Subcutaneous adipose tissue (tissue), 4 donors: Measurements from ENCODE around the gene MPZL3. TPM values are rescaled to one million over a fixed set of nuclear protein-coding genes. Genes with fewer than 3 reads are reported as not detected.

Source experiments
- total RNA-seq, 4 donors: library from RNA; depleted of rRNA; stranded (reverse); fragments of >200 nt; gene quantifications; one replicate each; pipeline ENCODE4 v1.1.0, GENCODE V29; 2016
- TF ChIP-seq, protein P1 (sequence below): fragments of 450-650 bp; IDR thresholded peaks from one replicate; pipeline ENCODE4 v1.5.1; 2016; ENCODE audit warnings: low read depth, mild to moderate bottlenecking, control low read depth, antibody characterized with exemption, moderate library complexity

The MPZL3 gene
- total RNA-seq, 4 donors from 2014 or later = 1.1 to 3.7 (median 2.0) TPM

DNA sequence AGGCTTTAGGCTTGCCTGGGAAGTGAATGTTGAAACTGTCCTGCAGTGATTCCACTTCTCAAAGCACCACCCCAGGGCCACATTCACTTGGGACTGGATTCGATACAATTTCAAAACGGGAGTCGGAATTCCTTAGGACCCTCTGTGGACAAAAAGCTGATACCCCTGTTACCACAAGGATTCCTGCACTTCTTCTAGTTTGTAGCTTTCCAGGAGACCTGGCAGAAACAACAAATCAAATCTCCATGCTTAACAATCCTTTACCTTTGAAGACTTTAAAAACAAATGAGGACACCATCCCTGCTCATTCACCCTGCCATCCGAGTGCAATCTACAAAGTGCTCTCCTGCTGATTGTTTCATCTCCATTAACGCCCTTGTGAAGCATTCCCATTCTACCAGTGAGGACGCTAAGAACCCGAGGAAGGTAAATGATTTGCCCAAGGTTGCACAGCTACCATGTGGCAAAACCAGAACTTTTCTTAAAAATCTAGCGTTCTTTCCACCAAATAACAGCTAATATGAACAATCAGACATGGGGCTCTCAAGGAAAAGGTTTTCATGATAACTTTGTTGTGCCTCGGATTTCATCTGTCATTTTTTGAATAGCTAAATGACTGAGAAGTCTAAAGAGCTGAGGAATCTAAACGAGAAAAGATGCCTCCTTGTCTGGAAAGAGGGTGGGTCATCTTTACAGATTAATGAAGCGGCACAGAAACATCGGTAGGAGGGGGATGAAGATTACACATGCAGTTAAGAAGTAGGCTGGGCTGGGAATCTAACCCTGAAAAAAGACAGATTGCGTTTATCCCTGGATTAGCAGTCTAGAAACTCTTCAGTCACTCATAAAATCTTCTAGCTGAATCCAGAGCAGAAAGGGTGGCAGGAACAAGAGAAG, 12.7 kb upstream of the MPZL3 start:
- TF ChIP-seq, protein P1, sequence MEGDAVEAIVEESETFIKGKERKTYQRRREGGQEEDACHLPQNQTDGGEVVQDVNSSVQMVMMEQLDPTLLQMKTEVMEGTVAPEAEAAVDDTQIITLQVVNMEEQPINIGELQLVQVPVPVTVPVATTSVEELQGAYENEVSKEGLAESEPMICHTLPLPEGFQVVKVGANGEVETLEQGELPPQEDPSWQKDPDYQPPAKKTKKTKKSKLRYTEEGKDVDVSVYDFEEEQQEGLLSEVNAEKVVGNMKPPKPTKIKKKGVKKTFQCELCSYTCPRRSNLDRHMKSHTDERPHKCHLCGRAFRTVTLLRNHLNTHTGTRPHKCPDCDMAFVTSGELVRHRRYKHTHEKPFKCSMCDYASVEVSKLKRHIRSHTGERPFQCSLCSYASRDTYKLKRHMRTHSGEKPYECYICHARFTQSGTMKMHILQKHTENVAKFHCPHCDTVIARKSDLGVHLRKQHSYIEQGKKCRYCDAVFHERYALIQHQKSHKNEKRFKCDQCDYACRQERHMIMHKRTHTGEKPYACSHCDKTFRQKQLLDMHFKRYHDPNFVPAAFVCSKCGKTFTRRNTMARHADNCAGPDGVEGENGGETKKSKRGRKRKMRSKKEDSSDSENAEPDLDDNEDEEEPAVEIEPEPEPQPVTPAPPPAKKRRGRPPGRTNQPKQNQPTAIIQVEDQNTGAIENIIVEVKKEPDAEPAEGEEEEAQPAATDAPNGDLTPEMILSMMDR = no peak

DNA sequence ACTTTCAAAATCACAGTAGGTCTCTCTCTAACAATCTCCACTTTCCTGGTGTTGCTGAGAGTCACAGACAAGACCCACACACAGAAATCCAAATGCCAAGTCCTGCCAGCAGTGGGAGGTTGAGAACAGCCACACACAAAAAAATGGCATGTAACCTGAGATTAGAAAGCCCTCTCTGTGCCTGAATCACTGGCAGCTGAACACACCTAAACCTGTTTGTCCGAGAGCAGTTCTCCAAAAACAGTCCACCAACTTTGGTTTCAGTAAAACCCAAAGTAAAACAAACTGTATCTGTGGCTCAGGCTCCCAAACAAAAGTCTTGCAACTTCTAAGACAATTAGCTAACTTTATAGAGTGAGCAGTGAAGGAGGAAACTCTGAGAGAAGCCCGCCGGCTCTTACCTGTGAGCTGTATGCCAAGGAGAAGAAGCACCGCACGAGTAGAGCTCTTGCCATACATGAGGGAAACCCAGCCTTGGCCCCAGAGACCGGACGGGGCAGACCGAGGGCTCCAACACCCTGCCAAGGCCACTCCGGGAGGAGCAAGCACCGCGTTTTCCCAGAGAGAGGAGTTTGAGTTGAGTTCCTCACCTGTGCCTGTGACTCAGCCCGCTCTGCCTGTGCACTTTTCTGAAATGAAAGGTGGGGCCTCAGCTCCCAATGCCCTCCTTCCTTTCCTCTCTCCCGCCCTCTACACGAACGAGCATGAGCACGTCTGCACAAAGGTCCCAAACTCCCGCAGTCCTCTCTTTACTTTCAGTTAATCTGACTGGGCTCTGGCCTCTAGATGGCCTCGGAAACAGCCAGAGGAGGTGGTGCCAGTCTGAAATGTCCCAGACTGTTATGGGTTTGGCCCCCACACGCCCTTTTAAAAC, 11.8 kb upstream of the MPZL3 start, which contains the start of gene MPZL2:
Gene MPZL2 (minus strand): TSS at position 603 of the 874 bp plus-strand sequence. CDS start 144 bp downstream, at position 459.
- TF ChIP-seq, protein P1 = no peak

DNA sequence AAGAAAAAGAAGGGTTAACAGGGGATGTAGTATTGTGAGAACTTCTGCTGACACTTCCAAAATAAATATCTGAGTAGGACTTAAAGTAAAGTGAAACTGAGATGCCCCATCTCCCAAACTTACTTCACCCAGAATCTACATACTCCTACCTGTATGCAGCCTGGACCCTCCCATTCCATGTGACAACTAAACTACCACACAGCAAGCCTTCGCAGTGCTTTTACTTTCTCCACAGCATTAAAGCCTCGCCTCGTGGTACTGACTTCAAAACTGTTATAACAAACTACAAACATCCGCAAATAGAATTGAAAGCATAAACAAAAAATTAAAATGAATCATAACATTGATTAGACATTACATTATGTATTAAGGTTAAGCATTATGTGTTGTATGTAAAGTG, 10.9 kb upstream of the MPZL3 start:
- TF ChIP-seq, protein P1 = no peak

DNA sequence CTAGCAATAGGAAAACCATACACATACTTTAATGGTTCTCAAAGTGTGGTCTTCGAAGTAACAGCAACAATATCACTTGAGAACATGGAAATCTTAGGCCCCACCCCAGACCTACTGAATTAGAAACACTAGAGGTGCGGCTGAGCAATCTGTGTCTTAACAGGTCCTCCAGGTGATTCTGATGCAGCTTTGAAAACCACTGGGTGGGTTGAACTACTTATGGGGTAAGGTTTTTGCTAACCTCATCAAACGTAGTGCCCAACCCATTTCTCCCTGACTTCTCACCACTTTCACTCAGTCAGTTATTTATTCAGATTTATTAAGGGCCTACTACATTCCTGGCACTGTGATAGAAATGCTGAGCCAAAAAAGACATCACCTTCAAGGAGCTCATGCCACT, 8.2 kb upstream of the MPZL3 start:
- TF ChIP-seq, protein P1 = no peak

DNA sequence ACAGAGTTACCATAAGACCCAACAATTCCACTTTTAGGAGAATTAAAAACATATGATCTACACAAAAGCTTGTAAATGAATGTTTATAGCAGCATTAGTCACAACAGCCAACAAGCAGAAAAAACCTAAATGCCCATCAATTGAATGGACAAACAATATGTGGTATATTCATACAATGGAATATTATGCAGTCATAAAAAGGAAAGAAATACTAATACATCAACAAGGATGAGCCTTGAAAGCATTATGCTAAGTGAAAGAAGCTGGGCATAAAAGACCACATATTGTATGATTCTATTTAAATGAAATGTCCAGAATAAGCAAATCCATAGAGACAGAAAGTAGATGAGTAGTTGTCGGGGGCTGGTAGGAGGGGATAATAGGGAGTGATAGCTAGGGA, 7.0 kb upstream of the MPZL3 start:
- TF ChIP-seq, protein P1 = no peak

DNA sequence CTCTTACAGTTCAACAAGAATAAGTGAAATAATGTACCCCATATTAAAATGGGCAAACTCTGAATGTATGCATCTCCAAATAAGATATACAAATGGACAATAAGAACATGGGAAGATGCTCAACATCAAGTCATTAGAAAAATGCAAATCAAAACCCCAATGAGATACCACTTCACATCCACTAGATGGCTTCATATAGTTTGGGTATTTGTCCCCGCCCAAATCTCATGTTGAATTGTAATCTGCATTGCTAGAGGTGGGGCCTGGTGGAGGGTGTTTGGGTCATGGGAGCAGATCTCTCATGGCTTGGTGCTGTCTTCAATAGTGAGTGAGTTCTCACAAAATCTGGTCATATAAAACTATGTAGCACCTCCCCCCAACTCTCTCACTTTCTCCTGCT, 6.2 kb upstream of the MPZL3 start:
- TF ChIP-seq, protein P1 = no peak

DNA sequence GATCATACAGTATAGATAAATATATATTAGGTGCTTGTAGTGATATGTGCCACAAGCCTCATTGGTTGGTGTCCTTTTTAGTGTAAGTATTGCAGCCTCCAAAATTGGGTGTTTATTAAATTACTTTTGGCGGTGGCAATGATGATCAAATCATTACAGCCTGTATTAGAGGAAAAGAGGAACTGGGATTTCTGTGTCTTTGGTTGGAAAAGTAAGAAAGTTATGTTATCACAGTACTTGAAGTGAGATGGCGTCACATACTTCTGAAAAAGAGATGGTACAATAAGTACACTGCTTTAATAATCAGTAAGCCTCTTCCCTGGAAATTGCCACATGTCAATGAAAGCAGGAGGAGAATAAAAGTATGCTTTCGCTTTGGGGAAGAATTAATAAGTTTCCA, 523 bp upstream of the MPZL3 start:
- TF ChIP-seq, protein P1 = no peak
